ENCODE data around the gene HPCA.

HPCA gene

DNA sequence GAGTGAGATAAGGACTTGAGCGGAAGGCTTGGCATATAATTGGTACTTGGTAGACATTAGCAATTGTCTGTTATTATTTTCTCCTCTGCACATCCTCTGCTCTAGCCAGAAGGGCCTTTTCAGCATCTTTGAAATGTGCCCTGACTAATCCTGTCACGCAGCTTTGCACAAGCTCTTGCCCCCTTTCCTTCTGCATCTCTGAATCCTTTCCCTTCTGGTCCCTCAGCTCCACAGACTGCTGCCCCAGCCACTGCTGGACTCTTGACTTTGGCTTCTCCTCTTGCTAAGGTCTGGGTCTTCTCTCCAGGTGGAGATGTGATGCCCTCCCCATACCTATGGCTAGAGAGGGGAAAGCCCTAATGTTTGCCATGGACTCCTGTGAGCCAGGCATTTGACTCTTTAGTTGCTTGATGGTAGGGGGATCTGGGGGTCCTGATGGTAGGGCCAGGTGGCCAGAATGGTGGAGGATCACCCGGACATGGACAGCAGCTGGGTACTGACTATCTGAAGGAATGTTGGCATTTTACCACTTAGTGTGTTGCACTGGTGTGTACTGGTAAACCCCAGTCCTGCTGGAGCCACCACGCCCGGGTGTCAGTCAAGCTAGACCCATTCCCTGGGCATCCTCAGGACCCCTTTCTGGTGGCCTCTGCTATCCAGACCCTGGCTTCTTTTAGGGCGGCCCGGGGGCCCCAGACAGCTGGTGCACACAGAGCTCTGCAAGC is 4.4 kb downstream of the HPCA start:
- DNase-seq: no peak

DNA sequence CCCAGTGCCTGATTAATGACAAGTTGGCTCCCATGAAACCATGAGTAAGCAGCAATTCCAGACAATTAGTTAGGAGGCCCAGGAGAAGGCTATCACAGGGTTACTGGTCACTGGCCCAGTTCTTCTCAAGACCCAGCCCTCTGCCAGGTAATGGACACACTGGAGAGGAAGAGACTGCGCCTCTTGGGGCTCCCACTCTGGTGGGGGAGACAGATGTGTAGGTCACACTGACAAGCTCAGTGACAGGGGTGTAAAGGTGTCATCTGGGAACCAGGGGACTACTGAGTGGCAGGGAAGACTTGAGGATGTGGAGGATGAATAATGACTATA is 4.9 kb downstream of the HPCA start:
- DNase-seq: no peak

DNA sequence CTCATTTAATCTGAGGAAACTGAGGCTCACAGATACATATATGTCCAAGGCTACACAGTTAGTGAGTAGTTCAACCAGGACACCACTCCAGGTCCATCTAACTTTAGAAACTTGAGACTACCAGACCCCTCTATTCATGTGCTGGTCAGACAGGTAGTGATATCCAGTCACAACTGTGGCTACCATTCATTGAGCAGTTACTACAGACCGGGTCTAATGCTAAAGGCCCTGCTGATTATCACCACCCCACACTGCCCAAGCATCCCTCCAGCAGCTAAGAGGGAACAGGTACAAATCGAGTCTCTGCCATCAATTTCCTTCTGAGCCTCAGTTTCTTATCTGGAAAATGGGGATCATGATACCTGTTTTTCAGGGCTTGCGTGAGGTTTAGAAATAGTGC is 5.3 kb downstream of the HPCA start:
- DNase-seq: no peak

DNA sequence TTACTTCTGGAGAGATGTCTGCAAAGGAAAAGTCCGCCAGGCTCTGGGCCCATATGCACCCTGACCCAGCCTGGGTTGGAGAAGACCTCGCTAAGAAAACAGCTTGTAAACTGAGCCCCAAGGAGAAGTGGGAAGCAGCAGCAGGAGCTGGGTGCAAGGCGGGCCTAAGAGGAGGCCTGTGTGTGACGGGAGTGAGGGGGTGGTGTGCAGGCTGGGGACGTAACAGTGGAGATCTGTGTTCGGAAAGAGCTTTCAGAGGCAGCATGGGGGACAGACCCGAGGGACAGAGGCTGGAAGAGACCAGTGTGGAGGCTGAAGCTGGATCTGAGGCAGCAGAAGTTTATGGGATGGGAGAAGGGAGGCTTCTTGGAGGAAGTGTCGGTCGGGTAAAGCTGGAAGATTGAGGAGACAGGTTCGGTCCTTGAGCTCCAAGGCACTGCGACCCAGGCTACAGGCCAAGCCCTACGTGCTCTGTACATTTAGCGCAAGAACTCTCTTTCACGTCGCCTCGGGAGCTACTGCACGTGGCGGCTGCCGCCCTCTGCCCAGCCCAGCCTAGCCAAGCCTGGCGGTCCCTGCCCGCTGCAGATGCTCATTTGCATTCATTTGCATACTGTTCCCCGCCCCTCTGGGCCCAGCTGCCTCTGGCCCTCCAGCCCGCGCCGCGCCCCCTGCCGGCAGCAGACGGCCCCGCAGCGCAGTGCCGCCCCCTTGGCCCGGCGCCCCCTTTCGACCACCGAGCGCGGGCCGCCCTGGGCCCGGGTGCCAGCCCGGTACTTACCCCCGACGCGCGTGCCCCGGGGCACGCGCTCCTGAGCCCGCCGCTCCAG is 6.3 kb downstream of the HPCA start:
- no peak for DNase-seq

DNA sequence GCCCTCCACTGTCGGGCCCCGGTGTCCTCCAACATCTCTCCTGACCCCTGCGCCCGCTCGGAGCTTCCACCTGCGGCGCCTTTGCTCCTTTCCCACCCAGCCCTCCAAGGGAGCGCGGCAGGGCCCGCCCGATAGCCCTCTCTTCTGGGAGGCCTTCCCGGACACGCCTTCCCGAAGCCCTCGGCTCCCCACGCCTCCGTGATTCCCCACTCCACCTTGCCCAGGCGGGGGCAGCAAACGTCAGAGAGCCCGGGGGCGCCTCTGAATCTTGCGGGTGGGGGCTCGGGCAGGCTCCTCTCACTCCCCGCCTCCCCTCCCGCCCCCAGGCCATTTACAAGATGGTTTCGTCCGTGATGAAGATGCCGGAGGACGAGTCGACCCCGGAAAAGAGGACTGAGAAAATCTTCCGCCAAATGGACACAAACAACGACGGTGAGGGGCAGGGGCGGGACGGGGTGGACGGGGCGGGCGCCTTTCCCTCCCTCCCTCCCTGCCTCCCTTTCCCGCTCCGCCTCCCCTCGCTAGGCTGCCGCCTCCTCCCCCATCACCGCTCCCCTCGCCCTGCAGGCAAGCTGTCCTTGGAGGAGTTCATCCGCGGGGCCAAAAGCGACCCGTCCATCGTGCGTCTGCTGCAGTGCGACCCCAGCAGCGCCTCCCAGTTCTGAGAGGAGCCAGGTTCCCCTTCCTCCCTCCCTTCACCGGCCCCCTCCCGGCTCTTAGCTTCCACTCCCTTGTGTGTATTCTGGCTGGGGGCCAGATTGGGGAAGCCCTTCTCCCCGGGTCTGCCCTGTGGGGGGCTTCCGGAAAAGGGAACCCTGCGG is 7.1 kb downstream of the HPCA start:
- DNase-seq: no peak

DNA sequence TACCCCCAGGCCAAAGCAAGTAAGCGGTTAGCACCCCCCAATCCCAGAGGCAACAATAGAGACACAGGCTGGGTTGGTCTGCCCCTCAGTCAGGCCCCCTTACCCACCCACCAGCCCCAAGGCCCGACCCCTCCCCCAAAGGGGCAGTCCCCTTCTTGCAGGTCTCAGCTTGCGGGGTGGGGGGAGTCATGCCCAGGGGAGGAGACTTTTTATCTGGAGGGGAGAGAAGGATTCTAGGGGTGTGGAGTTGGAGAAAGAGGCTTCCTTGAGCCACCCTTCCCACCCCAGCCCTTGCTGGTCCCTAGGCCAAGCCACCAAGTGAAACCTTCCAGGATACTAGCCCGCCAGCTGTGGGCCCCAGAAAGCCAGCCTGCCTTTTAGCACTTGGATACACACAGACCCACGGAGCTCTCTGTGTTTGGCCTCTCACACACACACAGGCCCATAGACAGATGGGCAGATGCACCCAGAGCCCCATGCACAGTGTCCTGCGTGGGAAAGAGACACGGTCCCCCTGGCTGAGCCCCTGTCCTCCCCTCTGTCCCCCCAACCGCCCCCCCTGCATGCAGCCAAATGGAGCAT is 7.8 kb downstream of the HPCA start:
- no peak for DNase-seq

DNA sequence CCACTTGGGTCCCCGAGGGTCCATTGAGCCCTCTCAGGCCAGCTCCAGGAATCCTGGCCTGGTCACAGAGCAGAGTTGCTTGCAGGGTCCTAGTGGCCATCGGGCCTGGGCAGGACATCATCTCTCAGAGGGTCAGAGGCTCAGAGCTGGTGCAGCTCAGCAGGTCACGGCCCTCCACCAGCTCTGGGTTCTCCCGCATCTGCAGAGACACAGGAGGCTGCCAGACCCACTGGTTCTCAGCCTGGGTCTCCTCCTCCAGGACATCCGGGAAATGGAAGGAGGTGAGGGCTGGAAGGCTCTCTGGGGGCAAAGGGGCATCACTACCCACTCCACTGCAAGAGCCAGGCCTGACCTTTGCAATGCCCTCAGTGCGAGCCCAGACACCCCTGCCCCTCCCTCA is 8.4 kb downstream of the HPCA start:
- DNase-seq: no peak

DNA sequence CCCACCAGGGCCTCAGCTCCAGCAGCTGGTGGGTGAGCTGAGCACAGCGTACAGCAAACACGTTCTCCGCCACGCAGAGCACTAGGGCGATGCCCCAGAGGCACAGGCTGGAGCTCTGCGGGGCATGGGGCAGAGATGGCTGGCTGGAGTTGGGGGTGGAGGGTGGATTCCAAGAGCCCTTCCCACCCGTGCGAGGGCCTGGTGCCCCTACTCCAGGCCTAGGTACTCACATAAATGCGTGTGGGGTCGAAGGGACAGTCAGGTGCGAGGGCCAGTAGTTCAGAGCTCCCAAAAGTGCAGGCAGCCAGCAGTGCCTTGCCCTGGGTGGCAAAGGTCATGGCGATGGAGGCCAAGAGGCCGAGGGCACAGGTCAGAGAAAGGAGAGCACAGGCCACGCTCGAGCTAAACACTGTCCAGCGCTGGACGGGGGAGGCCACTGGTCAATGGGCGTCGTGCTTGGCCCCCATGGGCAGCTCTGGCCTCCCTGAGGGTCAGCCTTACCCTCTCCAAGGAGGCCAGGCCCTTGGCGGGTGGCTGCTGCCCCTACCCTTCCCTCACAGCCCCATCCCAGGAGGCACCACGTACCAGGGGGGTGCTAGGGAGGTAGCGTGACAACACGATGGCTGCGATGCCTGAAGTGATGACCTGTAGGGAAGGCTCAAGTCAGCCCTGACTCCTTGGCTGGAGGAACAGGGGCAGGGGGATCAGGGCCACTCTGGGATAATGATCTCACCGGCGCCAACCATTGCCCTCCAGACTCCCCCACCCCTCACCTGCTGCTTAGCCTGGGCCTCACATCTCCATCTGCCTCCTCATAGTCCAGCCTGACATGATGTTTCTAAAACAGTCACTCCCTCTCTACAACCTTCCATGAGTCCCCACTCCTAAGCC is 9.3 kb downstream of the HPCA start:
- no peak for DNase-seq

DNA sequence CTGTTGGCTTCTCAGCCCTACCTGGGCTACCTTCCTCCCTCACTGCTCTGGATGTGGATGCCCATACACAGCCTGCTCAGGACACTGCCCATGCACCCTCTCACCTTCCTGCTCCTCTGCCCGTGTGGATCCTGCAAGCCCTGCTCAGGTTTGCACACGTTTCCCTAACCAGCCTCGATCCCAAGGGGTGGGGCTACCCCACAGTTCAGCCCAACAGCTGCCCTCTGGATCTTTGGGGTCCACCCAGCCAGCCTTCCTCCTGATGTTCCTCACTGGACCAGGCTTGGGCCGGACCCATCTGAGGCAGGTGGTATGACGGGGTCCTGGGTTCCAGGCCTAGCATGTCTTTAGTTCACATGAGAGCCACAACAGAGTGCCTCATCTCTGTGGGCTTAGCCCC is 10.2 kb downstream of the HPCA start:
- no peak for DNase-seq

DNA sequence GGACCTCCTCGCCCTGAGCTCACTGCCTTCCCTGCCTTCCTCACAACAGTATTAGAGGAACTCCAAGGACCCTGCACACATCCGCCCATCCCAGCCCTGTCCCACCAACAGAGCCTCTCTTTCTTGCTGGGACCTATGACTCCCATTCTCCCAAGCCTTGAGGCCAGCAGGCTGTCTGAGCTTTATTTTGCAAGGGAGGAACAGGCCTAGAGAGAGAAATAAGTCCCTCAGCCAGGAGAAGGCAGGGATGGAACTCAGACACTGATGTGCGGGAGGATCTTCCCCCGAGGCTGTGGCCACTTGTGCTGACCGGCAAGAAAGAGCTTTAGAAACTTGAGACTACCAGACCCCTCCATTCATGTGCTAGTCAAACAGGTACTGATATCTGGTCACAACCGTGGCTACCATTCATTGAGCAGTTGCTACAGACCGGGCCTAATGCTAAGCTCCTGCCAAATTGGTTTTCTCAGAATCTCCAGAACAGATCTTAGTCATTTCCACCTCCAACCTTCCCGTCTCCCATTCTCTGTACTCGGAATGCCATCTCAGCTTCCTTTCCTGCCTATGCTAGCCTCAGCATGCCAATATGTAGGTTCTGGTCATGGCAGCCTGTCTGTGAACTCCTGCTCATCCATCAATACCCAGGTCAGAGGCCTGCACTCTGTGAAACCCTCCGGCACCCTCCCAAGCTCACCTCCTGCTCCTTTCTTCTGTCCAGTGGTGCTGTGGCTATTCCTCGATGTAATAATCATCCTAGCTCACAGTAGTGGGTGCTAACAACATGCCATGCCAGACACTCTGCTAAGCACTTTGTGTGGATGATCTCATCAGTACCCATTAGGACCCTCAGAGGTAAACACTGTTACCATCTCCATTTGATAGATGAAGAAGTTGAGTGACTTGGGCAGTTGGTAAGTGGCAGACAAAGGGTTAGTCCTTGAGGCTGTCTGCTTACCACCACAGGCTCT is 11.1 kb downstream of the HPCA start:
- no peak for DNase-seq

DNA sequence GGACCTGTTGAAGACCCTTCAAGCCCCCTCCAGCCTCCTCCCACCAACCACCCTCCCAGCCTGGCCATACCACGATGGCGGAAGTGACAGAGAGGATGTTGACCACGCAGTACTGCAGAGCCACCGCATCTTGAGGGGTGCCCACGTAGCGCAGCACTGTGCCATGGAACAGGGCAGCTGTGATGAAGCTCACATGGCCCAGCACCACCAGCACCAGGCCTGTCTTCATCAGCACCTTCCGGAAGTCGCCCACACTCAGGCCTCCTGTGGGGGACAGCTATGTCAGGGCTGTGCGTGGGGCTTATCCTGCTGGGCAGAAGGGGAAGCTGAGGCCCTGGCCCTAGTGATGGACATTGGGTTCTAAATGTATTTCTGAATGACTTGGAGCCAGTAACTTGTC is 11.8 kb downstream of the HPCA start:
- no peak for DNase-seq

DNA sequence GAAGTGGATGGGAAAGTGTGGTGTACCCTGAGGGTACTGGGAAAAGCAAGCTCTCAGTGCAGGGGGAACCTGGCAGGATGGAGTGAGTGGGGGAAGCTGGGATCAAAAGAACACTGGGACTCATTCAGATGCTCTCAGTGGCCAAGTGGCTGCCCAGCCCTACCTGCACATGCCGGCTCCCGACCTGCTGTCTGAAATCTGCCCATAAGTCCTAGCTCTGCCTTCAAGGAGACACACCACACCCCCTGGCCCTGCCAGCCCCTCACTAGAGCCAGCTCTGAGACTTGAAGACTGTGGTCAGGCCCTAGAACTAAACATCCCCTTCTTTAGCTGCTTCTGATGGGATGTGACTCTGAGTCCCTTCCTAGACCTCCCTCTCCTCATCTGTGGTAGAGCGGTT is 12.7 kb downstream of the HPCA start:
- no peak for DNase-seq

DNA sequence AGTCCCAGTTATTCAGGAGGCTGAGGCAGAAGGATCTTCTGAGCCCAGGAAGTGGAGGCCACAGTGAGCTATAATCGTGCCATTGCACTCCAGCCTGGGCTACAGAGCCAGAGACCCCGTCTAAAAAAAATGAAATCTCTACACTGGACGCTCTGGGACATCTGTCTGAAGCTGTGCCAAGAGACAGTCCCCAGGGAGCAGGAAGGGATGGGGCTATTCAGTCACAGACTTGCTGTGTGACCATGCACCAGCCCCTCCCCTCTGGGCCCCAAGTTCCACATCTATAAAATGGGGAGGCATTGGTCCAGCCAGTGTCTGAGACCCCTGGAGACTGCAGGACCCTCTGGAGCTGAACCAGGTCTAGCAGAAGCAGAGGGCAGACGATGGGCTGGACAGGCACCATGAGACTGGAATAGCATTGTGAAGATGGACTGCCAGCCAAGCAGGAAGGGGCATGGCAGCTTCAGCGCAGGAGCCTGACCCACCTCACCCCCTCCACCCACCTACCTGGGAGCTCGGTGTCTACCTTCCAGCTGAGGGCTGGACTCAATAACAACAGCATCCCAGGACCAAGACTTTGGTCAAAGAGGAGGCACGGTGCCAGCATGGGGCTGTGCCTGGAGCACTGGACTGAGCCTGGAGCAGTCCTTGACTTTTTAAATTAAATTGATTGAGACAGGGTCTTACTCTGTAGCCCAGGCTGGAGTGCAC is 13.4 kb downstream of the HPCA start:
- no peak for DNase-seq

DNA sequence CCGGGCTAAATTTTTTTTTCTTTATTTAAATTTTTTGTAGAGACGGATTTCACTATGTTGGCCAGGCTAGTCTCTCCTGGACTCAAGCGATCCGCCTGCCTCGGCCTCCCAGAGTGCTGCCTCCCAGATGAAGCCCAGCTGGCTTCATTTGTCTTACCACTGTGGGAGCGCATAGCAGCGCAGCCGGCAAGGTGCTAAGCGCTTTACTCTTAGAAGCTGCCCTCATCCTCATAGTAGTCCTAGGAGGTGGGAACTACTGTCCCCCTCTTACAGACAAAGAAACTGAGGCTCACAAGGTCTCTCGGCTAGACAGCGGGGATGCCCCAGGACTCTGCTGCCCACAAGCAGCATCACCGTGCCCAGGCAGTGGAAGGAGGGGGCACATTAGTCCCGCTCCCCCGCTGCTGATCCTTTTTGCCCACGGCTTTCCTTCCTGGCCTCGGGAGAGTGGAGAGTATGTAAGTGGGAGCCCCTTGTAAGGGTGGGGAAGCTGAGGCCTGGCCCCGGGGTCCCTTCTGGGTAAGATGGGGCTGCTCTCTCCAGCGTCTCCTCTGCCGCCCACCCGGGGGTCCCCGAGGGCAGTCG is 14.2 kb downstream of the HPCA start:
- DNase-seq: no peak

DNA sequence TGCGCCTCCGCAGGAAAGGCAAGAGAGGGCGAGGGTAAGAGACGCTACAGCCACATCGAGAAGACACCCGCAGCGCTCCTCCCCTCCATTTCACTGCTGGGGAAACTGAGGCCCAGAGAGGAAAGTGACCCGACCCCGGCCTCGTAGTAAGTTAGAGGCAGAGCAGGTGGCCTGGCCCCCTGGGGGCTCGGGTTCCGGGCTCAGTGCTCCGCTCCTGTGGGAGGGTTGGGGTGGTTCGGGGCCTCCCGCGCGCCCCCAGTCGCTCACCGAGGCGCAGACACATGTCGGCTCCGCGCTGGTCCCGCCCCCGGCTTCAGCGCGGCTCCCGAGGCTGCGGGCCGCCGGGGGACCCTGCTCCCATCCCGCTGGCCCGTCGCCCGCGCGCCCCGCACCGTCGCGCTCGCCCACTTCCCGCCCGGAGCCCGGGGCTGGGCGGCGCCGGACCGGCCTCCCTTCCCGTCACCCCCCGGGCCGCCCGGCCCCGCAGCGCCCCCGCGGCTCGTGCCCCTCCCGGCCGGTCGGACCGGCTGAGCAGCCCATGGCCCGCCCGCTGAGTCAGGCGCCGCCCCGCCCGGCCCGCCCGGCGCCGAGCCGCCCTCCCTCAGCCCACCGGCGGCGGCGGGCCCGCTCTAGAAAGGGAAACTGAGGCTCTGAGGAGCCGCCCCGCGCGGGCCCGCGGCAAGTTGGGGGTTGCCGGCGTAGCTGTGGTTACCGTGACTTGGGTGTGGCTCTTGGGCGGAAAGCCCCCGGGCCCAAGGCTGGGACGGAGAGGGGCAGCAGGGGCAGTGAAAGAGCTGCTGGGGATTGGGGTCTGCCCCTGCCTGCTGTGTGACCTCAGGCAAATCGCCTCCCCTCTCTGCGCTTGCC is 14.9 kb downstream of the HPCA start, which contains the start of gene TMEM54:
Gene TMEM54 (minus strand): TSS at position 434 of the 867 bp plus-strand sequence. CDS start 151 bp downstream, at position 283.
- no peak for DNase-seq

DNA sequence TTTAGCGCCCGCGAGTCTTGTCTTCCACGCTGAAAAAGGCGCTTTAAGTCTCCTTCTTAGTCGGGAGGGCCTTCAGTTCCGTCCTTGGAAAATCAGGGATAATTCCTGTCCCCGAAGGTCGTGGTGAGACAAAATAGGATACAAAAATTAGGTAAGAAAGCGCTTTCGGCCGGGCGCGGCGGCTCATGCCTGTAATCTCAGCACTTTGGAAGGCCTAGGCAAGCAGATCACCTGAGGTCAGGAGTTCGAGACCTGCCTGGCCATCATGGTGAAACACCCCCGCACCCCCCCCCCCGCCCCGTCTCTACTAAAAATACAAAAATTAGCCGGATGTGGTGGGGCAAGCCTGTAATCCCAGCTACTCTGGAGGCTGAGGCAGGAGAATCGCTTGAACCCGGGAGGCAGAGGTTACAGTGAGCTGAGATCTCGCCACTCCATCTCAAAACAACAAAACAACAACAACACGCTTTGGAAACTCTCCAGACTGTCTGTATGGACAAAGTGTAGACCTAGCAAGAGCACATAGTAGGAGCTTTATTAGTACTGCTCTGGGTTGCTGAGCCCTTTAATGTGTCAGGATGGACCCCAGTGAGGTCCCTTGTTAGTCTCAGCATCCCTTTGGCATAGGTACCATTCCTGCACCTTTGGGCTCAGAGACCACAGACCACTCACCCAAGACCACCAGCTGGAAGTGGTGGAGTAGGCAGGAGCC is 15.7 kb downstream of the HPCA start:
- no peak for DNase-seq

DNA sequence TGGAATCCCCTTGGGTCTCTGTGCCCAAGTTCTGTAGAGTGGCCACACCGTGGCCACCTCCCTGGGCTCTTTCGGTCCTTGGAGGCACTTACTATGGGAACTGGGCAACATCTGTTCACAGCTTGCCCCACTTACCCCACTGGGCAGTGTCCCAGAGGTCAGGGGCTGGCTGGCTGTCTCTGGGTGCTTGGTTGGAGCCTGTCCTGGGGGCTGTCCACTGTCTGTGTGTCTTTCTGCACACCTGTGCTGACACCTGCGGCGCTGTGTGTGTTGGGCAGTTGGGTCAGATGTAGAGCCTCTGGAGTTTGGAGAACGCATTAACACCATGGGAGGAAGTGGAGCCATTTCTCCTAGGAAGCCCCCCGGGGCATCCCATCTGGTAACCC is 16.2 kb downstream of the HPCA start:
- no peak for DNase-seq
